Natural killer cell (primary cell): ENCODE measurements around the gene PMM2. TPM values are rescaled to one million over a fixed set of nuclear protein-coding genes. Genes with fewer than 3 reads are reported as not detected.

Experiments used
- ATAC-seq, 3 donors: fragments of 150-1000 bp in 2 of 3; fragments of 200-7000 bp in 1 of 3; cut with Tn5 transposase; 1 replicate in 1 of 3; 2 replicates in 2 of 3; pipeline ENCODE4 v1.10.0; 2021; ENCODE audit warnings: mild to moderate bottlenecking in 2 of 3, moderate library complexity in 2 of 3
- DNase-seq, 2 donors: peaks; one replicate each; pipeline versions ENCODE4 v3.0.0 to v3.0.0-alpha.2; 2013 to 2021; ENCODE audit warnings: mixed read lengths in 1 of 2
- H3K27ac ChIP-seq: one replicate; pipeline ENCODE4 v1.5.1; 2013; ENCODE audit warnings: mild to moderate bottlenecking, low read length
- H3K27me3 ChIP-seq: one replicate; pipeline ENCODE4 v1.6.1; 2013; ENCODE audit warnings: low read length; ENCODE audit not compliant: control insufficient read depth, insufficient read depth
- H3K36me3 ChIP-seq: one replicate; pipeline ENCODE4 v1.6.1; 2013; ENCODE audit warnings: low read length; ENCODE audit not compliant: control insufficient read depth, insufficient read depth
- H3K4me1 ChIP-seq: one replicate; pipeline ENCODE4 v1.6.1; 2013; ENCODE audit warnings: low read length; ENCODE audit not compliant: control insufficient read depth, insufficient read depth
- H3K4me3 ChIP-seq: one replicate; pipeline ENCODE4 v1.5.1; 2013; ENCODE audit warnings: low read length
- H3K9me3 ChIP-seq: one replicate; pipeline ENCODE4 v1.6.1; 2013; ENCODE audit warnings: low read length; ENCODE audit not compliant: control insufficient read depth, insufficient read depth
- H3K27ac Mint-ChIP-seq, 2 donors: one replicate each; pipeline ENCODE4 v1.8.0; 2022; ENCODE audit warnings: mild to moderate bottlenecking in 2 of 2, mixed read lengths in 2 of 2, moderate library complexity in 1 of 2
- H3K27me3 Mint-ChIP-seq, 2 donors: one replicate each; pipeline ENCODE4 v1.8.0; 2022; ENCODE audit warnings: low read depth in 2 of 2, mixed read lengths in 2 of 2
- H3K36me3 Mint-ChIP-seq: one replicate; pipeline ENCODE4 v1.8.0; 2022; ENCODE audit warnings: mixed read lengths
- H3K4me1 Mint-ChIP-seq, 2 donors: one replicate each; pipeline ENCODE4 v1.8.0; 2022; ENCODE audit warnings: mixed read lengths in 2 of 2
- H3K4me3 Mint-ChIP-seq: one replicate; pipeline ENCODE4 v1.8.0; 2022; ENCODE audit warnings: mild to moderate bottlenecking, moderate library complexity, mixed read lengths
- H3K9me3 Mint-ChIP-seq, 2 donors: one replicate each; pipeline ENCODE4 v1.8.0; 2022; ENCODE audit warnings: mixed read lengths in 2 of 2
- CTCF ChIP-seq: fragments of 200-600 bp; IDR thresholded peaks from one replicate; pipeline ENCODE4 v1.8.0; 2022; ENCODE audit warnings: antibody characterized with exemption
- WGBS: methylation state at CpG from one replicate; pipeline ENCODE4 v1.1.7; 2013; ENCODE audit warnings: missing lambda C conversion rate; ENCODE audit not compliant: insufficient coverage; 5-methylcytosine and 5-hydroxymethylcytosine counted together
- intact Hi-C: fragments of 100-400 bp; cut with micrococcal nuclease; formaldehyde crosslinking; loops from one replicate; pipeline ENCODE4 v1.14.2; 2022
- total RNA-seq, 4 donors: library from RNA; stranded (reverse); fragments of 120-200 nt in 1 of 4; gene quantifications; one replicate each; pipeline versions ENCODE4 v1.2.3 to v1.2.4, GENCODE V29; 2013 to 2022

The PMM2 gene
- total RNA-seq, 3 donors from 2014 or later (not counting 1 experiment from before 2014, with no cell fraction given), result 33.4 to 37.6 (median 36.4) TPM

GRCh38 chr16:8863594-8864424 lies 66.2 kb downstream of the PMM2 start:
- DNase-seq (no peak), ATAC-seq (no peak)
- no peak for TF ChIP-seq CTCF
- no peaks in the 10 kb centered on the region for H3K27me3 Mint-ChIP-seq
- intact Hi-C loops, result no loop called here
- Histone ChIP-seq H3K27ac (no peak overlapping the region), H3K4me1 (peaks cover 32% of the 10 kb centered on the region), H3K36me3 (peaks cover 3% of the 10 kb centered on the region), H3K9me3 (no peaks in the 10 kb centered on the region), H3K4me3 (no peak overlapping the region), H3K27me3 (no peaks in the 10 kb centered on the region)
- H3K36me3 Mint-ChIP-seq, result no peaks in the 10 kb centered on the region
- no peaks in the 10 kb centered on the region for H3K9me3 Mint-ChIP-seq
- peak overlapping the region; percentile 31 for H3K4me3 Mint-ChIP-seq
- WGBS, result 80% methylated on average over 17 of the region's 17 CpGs
- peak overlapping the region; percentile 35 to 60 for H3K27ac Mint-ChIP-seq
- peaks cover 40 to 60% of the 10 kb centered on the region in 2 donors for H3K4me1 Mint-ChIP-seq

- WGBS, result 69% methylated on average over 13 of the region's 13 CpGs
- H3K4me1 Mint-ChIP-seq, result peaks cover 47 to 67% of the 10 kb centered on the region in 2 donors
- TF ChIP-seq CTCF, result no peak
- no peak for ATAC-seq
- no peaks in the 10 kb centered on the region for H3K27me3 Mint-ChIP-seq
- H3K36me3 Mint-ChIP-seq, result no peaks in the 10 kb centered on the region
- peak overlapping the region; percentile 31 for H3K4me3 Mint-ChIP-seq
- no peaks in the 10 kb centered on the region for H3K9me3 Mint-ChIP-seq
- Histone ChIP-seq H3K27ac (no peak overlapping the region), H3K4me3 (no peak overlapping the region), H3K36me3 (no peaks in the 10 kb centered on the region), H3K27me3 (no peaks in the 10 kb centered on the region), H3K9me3 (no peaks in the 10 kb centered on the region), H3K4me1 (peaks cover 37% of the 10 kb centered on the region)
- no peak for DNase-seq
- H3K27ac Mint-ChIP-seq, result peak overlapping the region; percentile 35 to 60
- intact Hi-C loops, result loop anchor here (5.0 kb wide), 1 partner anchor 192 kb away; the partner anchor contains the start of gene ABAT
Measured at GRCh38 chr16:8864480-8865110, 67.0 kb downstream of the PMM2 start.

- Histone ChIP-seq H3K27ac (no peak overlapping the region), H3K36me3 (no peaks in the 10 kb centered on the region), H3K27me3 (no peaks in the 10 kb centered on the region), H3K9me3 (no peaks in the 10 kb centered on the region), H3K4me1 (peaks cover 40% of the 10 kb centered on the region), H3K4me3 (no peak overlapping the region)
- Mint-ChIP-seq H3K27ac (peak overlapping the region; percentile 29 to 50), H3K36me3 (no peaks in the 10 kb centered on the region), H3K9me3 (no peaks in the 10 kb centered on the region), H3K27me3 (no peaks in the 10 kb centered on the region), H3K4me3 (peak overlapping the region; percentile 31), H3K4me1 (peaks cover 50 to 72% of the 10 kb centered on the region in 2 donors)
- intact Hi-C loops, result loop anchor here (5.0 kb wide), 1 partner anchor 193 kb away; the partner anchor contains the start of gene ABAT
- no peak for DNase-seq
- no peak for TF ChIP-seq CTCF
- ATAC-seq, result no peak
- 92% methylated on average over 13 of the region's 14 CpGs for WGBS
Measured at GRCh38 chr16:8865145-8865882, 67.7 kb downstream of the PMM2 start.
